Measurements from ENCODE around the gene PER1. TPM values are rescaled to one million over a fixed set of nuclear protein-coding genes. Genes with fewer than 3 reads are reported as not detected.

The PER1 gene
- total and polyA plus RNA-seq, 2 of the 13 experiments (the other 11 are each of a cell fraction or from before 2014, with no cell fraction given): 2.6 to 3.6 TPM

GRCh38 chr17:8119581-8120519 is 32.4 kb downstream of the PER1 start (continued):
- peak; percentile 68; the same call in 1 of the 2 replicates for TF ChIP-seq ETV5 (CRISPR knock-in tag; IDR thresholded peaks at IDR 0.05; ENCODE audit: borderline replicate concordance)
- 0 out of 2 replicates have a peak, but pooled peaks have one; percentile 28 for TF ChIP-seq ZNF543 (CRISPR knock-in tag; IDR thresholded peaks at IDR 0.05)
- TF ChIP-seq SNAPC5 (CRISPR knock-in tag; IDR thresholded peaks at IDR 0.05; ENCODE audit: borderline replicate concordance): 0 out of 2 replicates have a peak, but pooled peaks have one; percentile 1
- peak; percentile 82; the same call in 1 of the 2 replicates for TF ChIP-seq GTF3A (CRISPR knock-in tag; conservative IDR thresholded peaks at IDR 0.05)
- no peak for TF ChIP-seq HHEX (CRISPR knock-in tag; IDR thresholded peaks at IDR 0.05)
- TF ChIP-seq ZSCAN21 (CRISPR knock-in tag; IDR thresholded peaks at IDR 0.05; ENCODE audit: borderline replicate concordance): peak; percentile 23; the same call in 1 of the 2 replicates
- peak; percentile 60 for TF ChIP-seq TBL1XR1 (IDR thresholded peaks at IDR 0.05; ENCODE audit: borderline replicate concordance, low read length, partially characterized antibody)
- no peak for TF ChIP-seq ZNF292 (CRISPR knock-in tag; IDR thresholded peaks at IDR 0.05; ENCODE audit: borderline replicate concordance, low read depth)
- no peak for TF ChIP-seq BRF2 (CRISPR knock-in tag; IDR thresholded peaks at IDR 0.05)
- peak; percentile 98 for TF ChIP-seq MAF1 (CRISPR knock-in tag; IDR thresholded peaks at IDR 0.05; ENCODE audit: borderline replicate concordance)
- 0 out of 2 replicates have a peak, but pooled peaks have one; percentile 11 for TF ChIP-seq RELA (CRISPR knock-in tag; IDR thresholded peaks at IDR 0.05)
- TF ChIP-seq ELF3 (CRISPR knock-in tag; IDR thresholded peaks at IDR 0.05): peak; percentile 28; the same call in 1 of the 2 replicates
- TF ChIP-seq MYPOP (CRISPR knock-in tag; IDR thresholded peaks at IDR 0.05): peak; percentile 70
- TF ChIP-seq HMGXB4 (CRISPR knock-in tag; IDR thresholded peaks at IDR 0.05; ENCODE audit: borderline replicate concordance in 1 of 2, low read depth in 1 of 2): peak; percentile 98 to 99
- TF ChIP-seq HOXA3 (CRISPR knock-in tag; IDR thresholded peaks at IDR 0.05): peak; percentile 56; the same call in 1 of the 2 replicates
- 0 out of 2 replicates have a peak, but pooled peaks have one; percentile 55 for TF ChIP-seq DNMT3B (CRISPR knock-in tag; conservative IDR thresholded peaks at IDR 0.05)
- TF ChIP-seq MXI1 (IDR thresholded peaks at IDR 0.05; ENCODE audit: borderline replicate concordance, low read depth, low read length): peak; percentile 48; the same call in 2 of the 3 replicates
- TF ChIP-seq KMT2B (CRISPR knock-in tag; IDR thresholded peaks at IDR 0.05): no peak
- peak; percentile 78; the same call in 1 of the 2 replicates for TF ChIP-seq ZNF414 (CRISPR knock-in tag; IDR thresholded peaks at IDR 0.05)
- no peak for TF ChIP-seq SKIL (CRISPR knock-in tag; IDR thresholded peaks at IDR 0.05; ENCODE audit: borderline replicate concordance)
- peak; percentile 88 for TF ChIP-seq ZNF124 (CRISPR knock-in tag; IDR thresholded peaks at IDR 0.05)

Data from HepG2 (cell line).